Measurements from ENCODE around the gene BAHD1. TPM values are rescaled to one million over a fixed set of nuclear protein-coding genes. Genes with fewer than 3 reads are reported as not detected.

Gene BAHD1
- total and polyA plus RNA-seq, 2 experiments from 2014 or later: 11.2 to 40.1 TPM

GRCh38 chr15:40460404-40460803, 19.7 kb downstream of the BAHD1 start (continued):
- TF ChIP-seq NANOG (IDR thresholded peaks at IDR 0.05; ENCODE audit: borderline replicate concordance) (no peak), STAT1 (IDR thresholded peaks at IDR 0.05; ENCODE audit: unreplicated experiment) (no peak), ZNF114 (CRISPR knock-in tag; IDR thresholded peaks at IDR 0.05) (no peak), CREB1 (CRISPR knock-in tag; IDR thresholded peaks at IDR 0.05; ENCODE audit: low read depth) (no peak), POLR2AphosphoS5 (IDR thresholded peaks at IDR 0.05; ENCODE audit: low read depth) (no peak), ETS1 (IDR thresholded peaks at IDR 0.05) (no peak), CTCF (conservative IDR thresholded peaks at IDR 0.05; ENCODE audit: low read depth in 2 of 2) (no peak), ZNF331 (CRISPR knock-in tag; IDR thresholded peaks at IDR 0.05; ENCODE audit: low read depth) (no peak)

GRCh38 chr15:40461958-40462357, 21.2 kb downstream of the BAHD1 start:
- no peak overlapping the region for H3K4me2 ChIP-seq
- no peaks in the 10 kb centered on the region for H3K9me2 ChIP-seq (ENCODE audit: insufficient read depth)
- peaks cover 35% of the 10 kb centered on the region for H3K79me2 ChIP-seq (replicated peaks; ENCODE audit: insufficient read depth)
- no peak for DNase-seq (ENCODE audit: low spot score)
- H3K4me1 ChIP-seq (ENCODE audit: insufficient read depth): no peaks in the 10 kb centered on the region
- peaks cover 14% of the 10 kb centered on the region for H3K36me3 ChIP-seq (ENCODE audit: insufficient read depth)
- no peak for ATAC-seq
- no peak overlapping the region for H3K27ac ChIP-seq (ENCODE audit: low read depth)
- TF ChIP-seq ZNF462 (CRISPR knock-in tag; IDR thresholded peaks at IDR 0.05): no peak
- no peak for TF ChIP-seq POLR2AphosphoS5 (IDR thresholded peaks at IDR 0.05; ENCODE audit: low read depth)
- peaks cover 31% of the 10 kb centered on the region for H4K20me1 ChIP-seq (replicated peaks; ENCODE audit: insufficient read depth)
- H2AFZ ChIP-seq: no peak overlapping the region
- Mint-ChIP-seq H3K9me3 (no peaks in the 10 kb centered on the region), H3K4me3 (no peak overlapping the region), H3K27me3 (ENCODE audit: insufficient read depth, low read depth, poor library complexity) (peaks cover 4% of the 10 kb centered on the region), H3K27ac (no peak overlapping the region), H3K4me1 (peaks cover 8% of the 10 kb centered on the region; the same call in 2 of the 3 replicates), H3K36me3 (ENCODE audit: low read depth) (peaks cover 66% of the 10 kb centered on the region)
- H3K4me3 ChIP-seq: no peak overlapping the region
- 0 out of 2 replicates have a peak, but pooled peaks cover 5% of the 10 kb centered on the region for H3F3A ChIP-seq (replicated peaks; ENCODE audit: low read depth)
- no peaks in the 10 kb centered on the region for H3K27me3 ChIP-seq (ENCODE audit: insufficient read depth)

All from GM23338 (cell line).